Mucosa of stomach (tissue), 1 donor: ENCODE results near the gene THOC1.

Experiments used
- H3K27me3 ChIP-seq: one replicate; pipeline ENCODE4 v1.7.0; 2013; ENCODE audit warnings: mild to moderate bottlenecking, low read length; ENCODE audit not compliant: control insufficient read depth, insufficient read depth
- H3K36me3 ChIP-seq: one replicate; pipeline ENCODE4 v1.7.0; 2013; ENCODE audit warnings: low read length; ENCODE audit not compliant: control insufficient read depth, insufficient read depth
- H3K4me1 ChIP-seq: one replicate; pipeline ENCODE4 v1.7.0; 2013; ENCODE audit warnings: mild to moderate bottlenecking, low read length; ENCODE audit not compliant: control insufficient read depth, insufficient read depth
- H3K4me3 ChIP-seq: one replicate; pipeline ENCODE4 v1.7.0; 2013; ENCODE audit warnings: low read length
- H3K9ac ChIP-seq: one replicate; pipeline ENCODE4 v1.7.0; 2013; ENCODE audit warnings: mild to moderate bottlenecking, low read length, moderate library complexity
- H3K9me3 ChIP-seq: one replicate; pipeline ENCODE4 v1.7.0; 2013; ENCODE audit warnings: mild to moderate bottlenecking, low read length, moderate library complexity; ENCODE audit not compliant: control insufficient read depth
- donor health status: Pancreatic carcinoma.

THOC1 gene

DNA sequence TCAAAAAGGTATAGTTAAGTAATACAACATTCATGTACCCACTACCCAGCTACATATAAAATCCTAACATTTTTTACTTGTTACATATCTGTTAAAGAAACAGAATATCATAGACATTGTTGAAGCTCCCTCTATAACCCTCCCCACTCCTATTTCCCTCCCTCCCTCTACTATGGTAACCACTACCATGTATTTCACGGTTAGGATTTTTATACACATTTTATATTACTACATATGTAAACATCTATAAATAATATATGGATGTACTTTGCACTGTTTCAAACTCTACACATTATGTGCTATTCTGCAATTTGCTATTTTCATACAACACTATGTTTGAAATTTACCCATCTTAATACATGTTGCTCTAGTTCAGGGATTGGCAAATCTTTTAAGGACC is 36.3 kb downstream of the THOC1 start:
- no peak overlapping the region for H3K4me3 ChIP-seq
- H3K9me3 ChIP-seq, result no peaks in the 10 kb centered on the region
- H3K4me1 ChIP-seq, result no peaks in the 10 kb centered on the region
- no peaks in the 10 kb centered on the region for H3K36me3 ChIP-seq
- H3K27me3 ChIP-seq, result no peaks in the 10 kb centered on the region
- no peak overlapping the region for H3K9ac ChIP-seq

DNA sequence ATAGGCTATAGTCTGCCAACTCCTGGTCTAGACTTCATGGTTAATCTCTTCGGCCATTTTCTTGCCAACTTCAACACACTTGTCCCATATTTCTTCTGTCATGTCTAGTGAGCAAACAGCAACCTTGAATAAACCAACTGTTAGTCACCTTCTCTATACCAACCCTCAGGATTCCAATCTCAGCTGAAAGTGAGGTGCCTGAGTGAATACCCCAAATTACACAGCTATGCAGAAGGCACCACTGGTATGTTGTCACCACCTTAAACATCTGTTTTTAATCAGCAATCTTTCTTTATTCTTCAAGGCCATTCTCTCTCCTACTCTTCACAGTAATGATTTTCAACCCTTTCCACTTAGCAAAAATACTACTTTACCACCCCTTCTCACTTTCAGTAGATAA is 39.3 kb downstream of the THOC1 start:
- Histone ChIP-seq H3K27me3 (no peaks in the 10 kb centered on the region), H3K9ac (no peak overlapping the region), H3K4me3 (no peak overlapping the region), H3K4me1 (no peaks in the 10 kb centered on the region), H3K36me3 (no peaks in the 10 kb centered on the region), H3K9me3 (no peaks in the 10 kb centered on the region)

DNA sequence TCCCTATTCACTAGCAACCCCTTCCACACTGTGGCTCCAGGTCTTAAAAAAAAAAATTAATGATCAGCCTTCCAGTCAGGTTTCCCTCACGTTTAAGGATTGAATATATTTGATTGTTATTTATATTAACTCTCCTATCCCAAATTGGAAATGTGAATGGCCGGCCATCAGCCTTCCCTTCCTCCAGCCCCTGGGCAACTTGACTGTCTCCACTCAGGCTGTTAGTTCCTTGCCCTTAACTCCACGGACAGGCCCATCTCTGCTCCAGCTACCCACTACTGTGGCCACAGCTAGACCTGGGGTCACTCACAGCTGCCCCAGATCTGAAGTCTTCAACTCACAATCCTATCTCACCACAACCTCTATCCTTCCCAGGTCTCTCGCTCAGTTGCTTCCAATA is 39.9 kb downstream of the THOC1 start:
- Histone ChIP-seq H3K36me3 (peaks cover 2% of the 10 kb centered on the region), H3K4me1 (no peaks in the 10 kb centered on the region), H3K9ac (no peak overlapping the region)

DNA sequence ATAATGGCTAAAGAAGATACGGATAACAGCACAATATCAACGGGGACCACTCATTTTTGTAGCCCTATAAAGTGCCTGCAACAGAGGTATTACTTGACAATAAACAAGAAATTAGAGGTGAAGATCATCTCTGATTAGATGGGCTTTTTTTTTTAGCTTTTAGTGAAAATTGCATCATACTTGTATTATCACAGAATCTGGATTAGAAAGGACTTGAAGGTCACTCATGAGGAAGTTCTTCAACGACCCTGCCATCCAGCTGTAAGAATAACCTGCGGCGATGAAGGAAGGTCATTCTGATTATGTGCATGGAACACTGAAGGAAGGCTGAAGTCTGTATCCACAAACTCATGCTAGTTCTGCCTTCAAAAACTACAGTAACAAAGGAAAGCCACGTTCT is 40.5 kb downstream of the THOC1 start:
- no peaks in the 10 kb centered on the region for H3K9me3 ChIP-seq
- H3K9ac ChIP-seq, result no peak overlapping the region
- H3K27me3 ChIP-seq, result no peaks in the 10 kb centered on the region
- H3K36me3 ChIP-seq, result peaks cover 7% of the 10 kb centered on the region
- H3K4me3 ChIP-seq, result no peak overlapping the region
- H3K4me1 ChIP-seq, result no peaks in the 10 kb centered on the region

More for the DNA sequence above, 39.9 kb downstream of the THOC1 start:
- Histone ChIP-seq H3K27me3 (no peaks in the 10 kb centered on the region), H3K4me3 (no peak overlapping the region), H3K9me3 (no peaks in the 10 kb centered on the region)

DNA sequence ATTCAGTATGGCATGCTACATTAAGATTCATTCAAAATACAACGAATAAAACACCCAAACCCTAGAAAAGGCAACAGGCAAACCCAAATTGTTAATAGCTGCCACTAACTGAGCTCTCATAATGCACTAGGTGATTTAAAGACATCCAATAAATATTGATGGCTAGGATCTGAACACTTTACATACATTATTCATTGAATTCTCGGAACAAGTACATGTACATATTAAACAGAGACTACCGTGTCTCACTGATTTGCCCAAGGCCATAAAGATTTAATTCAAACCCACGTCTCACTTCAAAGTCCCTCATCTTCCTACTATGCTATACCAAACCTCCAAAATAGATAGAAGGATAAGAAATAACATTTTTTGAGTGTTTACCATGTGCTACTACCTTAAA is 42.1 kb downstream of the THOC1 start:
- H3K27me3 ChIP-seq, result no peaks in the 10 kb centered on the region
- H3K4me3 ChIP-seq, result no peak overlapping the region
- no peaks in the 10 kb centered on the region for H3K4me1 ChIP-seq
- H3K9me3 ChIP-seq, result no peaks in the 10 kb centered on the region
- H3K36me3 ChIP-seq, result peaks cover 7% of the 10 kb centered on the region
- no peak overlapping the region for H3K9ac ChIP-seq

DNA sequence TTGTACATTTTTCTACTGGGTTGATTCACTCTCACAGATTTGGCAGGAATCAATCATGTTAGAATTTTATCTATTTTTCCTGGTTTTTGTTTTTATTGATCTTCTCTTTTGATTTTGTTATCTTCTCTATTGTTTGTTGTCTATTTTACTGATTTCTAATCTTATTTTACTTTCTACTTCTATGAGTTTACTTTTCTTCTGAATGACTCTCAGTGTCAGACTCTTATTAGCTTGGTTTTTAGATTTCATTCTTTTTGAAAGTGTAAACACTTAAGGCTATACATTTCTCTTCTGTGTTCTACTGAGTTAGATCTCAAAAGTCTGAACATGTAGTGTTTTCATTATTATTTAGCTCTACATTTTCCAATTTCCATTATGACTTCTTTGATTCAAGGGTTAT is 47.1 kb downstream of the THOC1 start:
- no peak overlapping the region for H3K4me3 ChIP-seq
- H3K4me1 ChIP-seq, result no peaks in the 10 kb centered on the region
- H3K9me3 ChIP-seq, result no peaks in the 10 kb centered on the region
- H3K9ac ChIP-seq, result no peak overlapping the region
- H3K36me3 ChIP-seq, result peaks cover 7% of the 10 kb centered on the region
- H3K27me3 ChIP-seq, result no peaks in the 10 kb centered on the region

DNA sequence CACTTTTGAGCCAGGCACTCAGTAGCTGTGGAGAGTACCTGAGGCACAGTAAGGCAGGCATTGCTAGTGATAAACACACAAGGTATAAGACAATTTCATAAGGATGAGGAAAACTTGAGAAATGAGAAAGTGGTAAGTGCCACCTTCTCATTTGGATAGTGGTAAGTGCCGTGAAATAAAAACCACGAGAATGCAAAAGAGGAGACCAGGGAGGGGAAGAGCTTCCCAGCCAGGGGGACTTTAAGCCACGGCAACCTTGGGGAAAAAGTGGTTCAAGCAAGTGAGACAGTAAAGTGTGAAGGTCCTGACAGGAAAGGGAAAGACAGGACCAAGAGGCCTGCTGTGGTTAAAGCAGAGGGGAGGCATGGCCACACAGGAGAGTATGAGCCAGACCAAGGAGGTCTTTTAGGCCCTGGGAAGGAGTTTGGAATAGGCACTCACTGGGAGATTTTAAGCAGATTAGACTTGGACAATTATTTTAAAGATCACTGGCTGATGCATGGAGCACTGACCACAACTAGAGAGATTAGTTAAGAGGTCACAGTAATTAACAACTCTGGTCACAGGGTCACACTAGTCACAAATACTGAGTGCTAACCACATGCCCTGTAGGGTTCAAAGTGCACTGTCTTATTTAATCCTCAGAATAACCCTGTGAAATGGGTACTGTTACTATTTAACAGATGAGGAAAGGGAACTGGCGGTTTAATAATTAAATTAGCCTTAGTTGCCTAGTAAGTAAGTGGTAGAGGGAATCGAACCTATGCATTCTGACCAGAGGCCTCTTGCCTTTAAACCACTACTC is 50.1 kb downstream of the THOC1 start:
- H3K9me3 ChIP-seq, result no peaks in the 10 kb centered on the region
- no peak overlapping the region for H3K9ac ChIP-seq
- no peaks in the 10 kb centered on the region for H3K4me1 ChIP-seq
- H3K36me3 ChIP-seq, result peaks cover 3% of the 10 kb centered on the region
- H3K4me3 ChIP-seq, result no peak overlapping the region
- no peaks in the 10 kb centered on the region for H3K27me3 ChIP-seq

DNA sequence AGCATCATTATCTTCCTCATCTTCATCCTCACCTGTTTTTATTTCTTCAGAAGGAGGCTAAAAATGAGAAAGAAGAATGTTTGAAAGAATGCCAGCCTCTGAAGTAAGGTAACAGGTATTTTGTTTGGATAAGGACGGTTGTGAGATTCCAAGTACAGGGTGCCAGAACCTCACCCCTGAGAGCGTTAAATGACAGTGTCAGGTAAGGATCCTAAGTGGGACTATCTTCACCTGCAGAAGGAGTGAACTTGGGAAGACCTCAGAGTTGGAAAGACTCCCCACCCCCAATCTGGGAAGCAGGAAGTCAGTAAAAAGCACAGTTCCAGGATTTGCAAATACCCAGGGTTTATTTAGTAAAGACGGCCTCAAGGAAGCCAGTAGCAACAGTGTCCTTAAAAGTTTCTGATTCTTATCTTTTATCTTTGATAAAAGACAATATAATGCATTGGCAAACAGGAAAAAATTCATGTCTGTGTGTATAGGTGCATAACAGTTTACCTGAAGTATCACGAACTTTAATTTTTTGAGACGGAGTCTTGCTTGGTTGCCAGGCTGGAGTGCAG is 52.3 kb downstream of the THOC1 start:
- H3K36me3 ChIP-seq, result no peaks in the 10 kb centered on the region
- no peaks in the 10 kb centered on the region for H3K27me3 ChIP-seq

DNA sequence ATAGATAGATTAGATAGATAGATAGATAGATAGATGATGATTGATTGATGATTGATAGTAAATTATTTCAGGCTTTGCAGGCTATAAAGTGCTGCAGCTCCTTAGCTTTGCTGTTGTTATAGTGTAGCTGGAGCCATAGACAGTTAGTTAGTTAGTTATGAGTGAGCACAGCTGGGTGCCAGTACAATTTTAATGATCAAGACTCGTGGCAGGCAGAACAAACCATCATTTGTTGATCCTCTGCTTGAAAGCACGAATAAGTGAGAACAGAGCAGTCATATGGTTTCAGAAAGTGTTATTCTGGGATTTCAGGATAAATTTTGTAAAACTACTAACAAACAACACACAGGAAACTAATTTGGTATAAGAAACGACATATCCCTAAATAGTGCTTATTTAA is 53.9 kb downstream of the THOC1 start:
- Histone ChIP-seq H3K4me1 (no peaks in the 10 kb centered on the region), H3K9ac (no peak overlapping the region), H3K36me3 (no peaks in the 10 kb centered on the region)

More for the DNA sequence above, 52.3 kb downstream of the THOC1 start:
- Histone ChIP-seq H3K4me1 (no peaks in the 10 kb centered on the region), H3K4me3 (no peak overlapping the region), H3K9ac (no peak overlapping the region), H3K9me3 (no peaks in the 10 kb centered on the region)

DNA sequence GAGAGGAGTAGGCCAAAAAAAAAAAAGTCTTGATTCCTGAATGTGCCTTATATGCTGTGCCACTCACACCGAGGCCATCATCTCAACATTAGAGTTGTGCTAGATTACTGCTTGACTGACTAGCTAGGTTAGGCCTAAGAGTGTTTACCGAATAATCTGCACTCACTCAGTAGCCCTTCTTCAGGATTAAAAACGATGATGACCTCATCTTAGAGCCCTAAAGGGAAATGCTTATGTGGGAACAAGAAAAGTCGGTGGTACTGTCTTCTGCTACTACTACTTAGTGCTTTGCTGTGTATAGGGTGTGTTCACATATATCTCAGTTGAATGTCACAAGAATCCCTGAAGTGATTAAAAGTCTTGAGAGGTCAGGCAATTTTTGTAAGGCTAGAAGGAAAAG is 54.3 kb downstream of the THOC1 start:
- H3K9ac ChIP-seq, result no peak overlapping the region
- no peaks in the 10 kb centered on the region for H3K9me3 ChIP-seq
- no peaks in the 10 kb centered on the region for H3K36me3 ChIP-seq
- no peaks in the 10 kb centered on the region for H3K27me3 ChIP-seq
- no peaks in the 10 kb centered on the region for H3K4me1 ChIP-seq
- no peak overlapping the region for H3K4me3 ChIP-seq

More for the DNA sequence above, 53.9 kb downstream of the THOC1 start:
- H3K4me3 ChIP-seq, result no peak overlapping the region
- H3K9me3 ChIP-seq, result no peaks in the 10 kb centered on the region
- H3K27me3 ChIP-seq, result no peaks in the 10 kb centered on the region

DNA sequence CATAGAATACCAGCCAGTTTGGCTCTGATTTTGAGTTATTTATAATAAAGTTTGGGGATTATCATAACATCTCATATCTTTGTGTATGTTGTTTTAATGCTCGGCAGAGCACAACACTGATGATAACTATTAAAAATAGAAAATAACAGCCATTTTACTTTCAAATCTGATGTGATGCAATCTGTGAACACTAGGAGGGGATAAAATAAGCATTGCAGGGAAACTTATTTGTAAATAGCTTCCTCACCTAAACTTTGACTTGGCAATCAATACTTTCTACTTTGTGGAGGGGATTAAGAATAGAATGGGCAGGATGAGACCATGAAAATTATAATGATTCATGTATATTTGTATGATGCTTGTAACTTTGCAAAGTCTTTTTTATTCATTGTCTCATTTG is 55.1 kb downstream of the THOC1 start:
- Histone ChIP-seq H3K27me3 (no peaks in the 10 kb centered on the region), H3K9me3 (no peaks in the 10 kb centered on the region), H3K36me3 (no peaks in the 10 kb centered on the region), H3K4me1 (no peaks in the 10 kb centered on the region), H3K9ac (no peak overlapping the region), H3K4me3 (no peak overlapping the region)

DNA sequence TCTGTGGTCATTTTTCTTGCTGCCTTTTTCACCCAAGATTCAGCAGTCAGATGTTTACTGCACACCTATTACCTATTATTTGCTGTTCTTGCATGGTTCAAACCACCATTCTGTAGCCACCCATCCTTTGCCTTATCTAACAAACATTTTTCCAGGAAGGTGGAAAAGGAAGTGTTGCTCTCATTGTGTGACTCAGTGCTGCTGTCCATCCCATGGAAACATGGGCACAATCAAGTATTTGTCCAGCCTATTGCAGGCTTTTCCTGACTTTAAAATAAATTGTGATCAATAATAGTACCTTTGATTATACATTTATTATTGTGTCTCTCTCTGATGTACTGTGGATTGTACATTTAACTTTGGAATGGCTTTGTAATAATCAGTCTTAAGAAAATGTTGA is 56.3 kb downstream of the THOC1 start:
- H3K36me3 ChIP-seq, result no peaks in the 10 kb centered on the region
- H3K4me3 ChIP-seq, result no peak overlapping the region

More for the DNA sequence above, 56.3 kb downstream of the THOC1 start:
- H3K9me3 ChIP-seq, result no peaks in the 10 kb centered on the region
- no peak overlapping the region for H3K9ac ChIP-seq
- H3K27me3 ChIP-seq, result no peaks in the 10 kb centered on the region
- H3K4me1 ChIP-seq, result no peaks in the 10 kb centered on the region
